D341Med (cell line): Measurements from ENCODE around the gene ERG.

Source experiments
- DNase-seq: peaks from one replicate; pipeline ENCODE4 v3.0.0; 2012; ENCODE audit warnings: low spot score

Gene ERG

DNA sequence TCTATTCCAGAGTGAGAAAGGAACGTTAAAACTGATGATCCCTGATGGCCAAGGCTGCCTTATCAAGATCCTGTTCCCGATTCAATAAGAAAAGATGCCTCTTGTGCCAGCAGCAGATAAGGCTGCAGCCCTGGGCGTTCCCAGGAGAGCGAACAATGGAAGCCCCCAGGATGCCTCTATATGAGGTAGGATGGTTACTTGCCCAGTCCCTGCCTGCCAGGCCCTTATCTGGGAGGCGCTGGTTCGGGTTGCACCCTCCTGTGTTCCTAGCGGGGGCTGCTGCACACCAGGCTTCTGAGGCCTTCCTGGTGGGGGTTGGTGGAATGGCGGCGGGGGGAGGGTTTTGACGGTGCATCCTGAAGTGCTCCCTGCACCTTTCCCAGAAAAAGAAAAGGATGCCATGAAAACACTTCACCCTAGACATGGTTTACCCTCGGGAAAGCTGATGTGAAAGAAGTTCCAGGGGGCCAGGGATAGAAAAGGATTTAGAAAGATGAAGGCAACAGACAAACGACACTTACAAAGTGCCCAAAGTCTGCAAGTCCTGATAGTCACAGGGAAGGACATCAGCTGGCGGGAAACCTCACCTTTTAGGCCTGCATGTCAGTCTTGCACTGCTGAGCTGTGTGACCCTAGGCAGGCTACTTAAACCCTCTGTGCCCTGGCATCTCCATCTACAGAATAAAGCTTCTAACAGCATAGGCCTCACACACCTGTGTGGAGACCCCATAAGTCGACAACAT is 141.2 kb downstream of the ERG start:
- no peak for DNase-seq

DNA sequence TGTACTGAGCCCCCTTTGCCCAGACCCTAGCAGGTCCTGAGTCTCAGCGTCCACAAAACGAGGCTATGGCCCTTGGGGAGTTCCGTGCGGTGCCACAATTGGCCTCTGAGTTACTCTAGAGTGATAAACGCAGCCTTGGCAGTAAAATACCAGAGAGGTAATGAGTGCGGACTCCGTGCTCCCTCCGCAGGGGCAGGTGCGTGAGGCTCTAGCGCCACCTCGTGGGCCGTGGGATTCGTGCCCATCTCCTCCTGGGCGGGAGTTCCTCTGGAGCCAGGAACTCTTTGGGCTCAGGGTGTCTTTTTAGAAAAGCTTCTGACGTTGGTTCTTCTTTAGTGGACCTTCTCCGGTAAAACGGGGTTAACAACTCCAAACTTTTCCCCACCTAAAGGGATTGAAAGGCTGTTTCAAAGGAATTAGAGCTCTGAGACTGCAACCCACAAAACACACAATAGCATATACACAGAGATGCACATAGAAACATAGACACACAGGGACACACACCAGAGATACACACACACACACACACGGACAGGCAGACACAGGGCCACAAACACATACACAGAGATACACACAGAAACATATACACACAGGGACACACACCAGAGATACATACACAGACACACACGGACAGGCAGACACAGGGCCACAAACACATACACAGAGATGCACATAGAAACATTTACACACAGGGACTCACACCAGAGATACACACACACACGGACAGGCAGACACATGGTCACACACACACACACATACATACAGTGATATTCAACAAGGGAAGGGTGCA is 142.1 kb downstream of the ERG start:
- DNase-seq: peak; percentile 88

DNA sequence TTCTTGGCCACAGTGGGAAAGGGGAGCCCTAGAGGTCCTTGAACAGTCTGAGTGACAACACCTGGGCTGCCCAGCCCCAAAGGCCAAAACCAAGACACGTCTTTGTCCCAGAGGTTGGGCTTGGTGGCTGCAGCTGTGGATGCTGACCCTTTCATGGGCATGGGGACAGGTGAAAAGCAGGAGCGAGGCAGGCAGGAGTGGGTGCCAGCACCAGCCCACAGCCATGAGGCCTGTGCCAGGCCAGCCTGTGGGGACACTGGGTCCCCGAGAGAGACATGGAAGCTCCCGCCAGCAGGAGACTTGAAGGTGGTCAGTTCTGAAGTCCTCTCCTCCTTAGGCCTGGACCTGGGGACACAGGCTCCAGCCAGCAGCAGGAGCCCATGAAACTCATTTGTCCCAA is 142.9 kb downstream of the ERG start:
- DNase-seq: no peak

DNA sequence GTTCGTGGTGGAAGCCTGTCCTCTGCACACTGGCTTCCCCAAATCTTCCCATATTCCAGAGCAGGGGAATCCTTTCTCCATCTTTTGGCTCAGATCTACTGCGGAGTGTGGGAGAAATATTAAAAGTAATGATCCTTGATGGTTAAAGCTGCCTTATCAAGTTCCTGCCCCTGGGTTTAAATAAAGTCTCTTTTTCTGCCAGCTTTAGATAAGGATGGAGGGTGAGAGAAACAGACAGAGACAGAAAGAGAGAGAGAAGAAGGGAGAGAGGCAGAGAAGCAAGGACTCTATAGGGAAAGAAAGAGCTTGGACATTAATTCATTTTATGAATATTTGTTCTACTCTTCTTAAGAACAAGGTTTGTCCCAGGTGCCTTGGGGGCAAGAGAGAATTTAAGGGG is 143.5 kb downstream of the ERG start:
- DNase-seq: no peak

DNA sequence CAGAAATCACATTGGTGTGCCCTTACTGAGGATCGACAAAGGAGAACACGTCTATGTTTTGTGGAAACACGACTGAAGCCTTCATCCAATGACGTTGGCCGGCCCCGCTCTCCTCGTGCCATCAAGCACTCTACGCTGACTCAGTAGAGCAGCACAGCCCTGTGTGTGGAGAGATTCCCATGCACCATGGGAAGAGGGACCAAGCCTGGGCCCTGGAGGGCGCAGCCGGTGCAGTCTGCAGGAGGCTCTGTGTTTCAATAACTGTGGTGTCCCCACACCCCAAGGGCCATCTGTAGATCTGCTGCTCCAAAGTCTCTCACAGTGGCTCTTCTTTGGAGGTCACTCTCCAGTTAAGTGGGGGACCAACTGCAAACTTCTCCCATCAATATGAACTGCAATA is 144.0 kb downstream of the ERG start:
- DNase-seq: no peak

DNA sequence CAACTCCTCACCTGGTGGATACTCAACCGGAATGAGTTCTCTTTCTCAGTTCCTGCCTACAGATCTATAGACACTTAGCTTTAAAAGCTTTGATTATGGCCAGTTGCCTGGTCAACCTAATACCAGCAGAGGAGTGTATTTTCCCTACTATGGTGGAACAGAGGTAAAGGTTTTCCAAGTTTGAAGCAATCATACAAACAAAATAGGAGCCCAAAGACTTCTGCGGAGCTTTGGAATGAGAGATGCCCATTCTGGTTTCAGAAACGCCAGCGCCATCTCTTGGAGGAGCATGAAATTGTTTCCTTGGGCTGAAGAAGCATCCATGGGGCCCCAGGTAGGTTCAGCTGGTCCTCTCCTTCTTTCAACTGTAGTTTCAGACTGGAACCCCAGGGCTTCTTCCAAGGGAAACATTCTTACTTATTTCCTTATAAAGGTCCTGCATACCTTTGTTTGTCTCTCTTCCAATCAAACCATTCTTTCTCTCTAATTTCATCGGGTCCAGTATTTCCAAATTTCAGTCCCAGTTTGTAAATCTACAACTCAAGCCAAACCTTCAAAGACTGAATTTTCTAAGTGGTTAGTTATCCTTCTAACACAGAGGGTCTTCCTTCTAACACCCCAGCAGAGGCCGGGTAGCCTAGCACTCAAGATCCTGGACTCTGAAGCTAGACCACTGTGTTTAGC is 145.6 kb downstream of the ERG start:
- peak; percentile 46 for DNase-seq

DNA sequence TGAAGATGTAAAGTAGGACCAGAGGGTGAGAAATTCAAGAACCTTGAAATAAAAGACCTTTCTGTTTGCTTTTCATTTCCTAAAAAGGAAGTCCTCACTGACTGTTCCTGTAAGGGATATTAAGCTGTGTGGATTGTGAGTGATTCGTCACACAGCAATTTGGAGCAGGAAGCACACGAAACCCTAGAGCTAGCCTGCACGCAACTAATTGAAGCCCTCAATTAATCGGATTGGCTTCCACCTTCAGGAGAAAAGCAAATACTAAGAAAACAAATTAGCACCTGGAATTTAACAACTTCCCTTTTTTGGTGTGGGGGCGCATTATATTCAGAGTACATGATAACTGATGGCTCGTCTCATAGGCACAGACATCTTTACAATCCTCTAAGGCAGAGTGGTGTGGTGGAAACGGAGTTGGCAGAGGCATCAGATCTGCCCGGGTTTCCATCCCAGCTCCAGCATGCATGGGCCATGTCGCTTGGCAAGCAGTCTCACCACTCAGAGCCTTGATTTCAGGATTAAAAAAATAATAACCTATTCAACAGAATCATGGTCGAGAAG is 146.2 kb downstream of the ERG start:
- DNase-seq: no peak

DNA sequence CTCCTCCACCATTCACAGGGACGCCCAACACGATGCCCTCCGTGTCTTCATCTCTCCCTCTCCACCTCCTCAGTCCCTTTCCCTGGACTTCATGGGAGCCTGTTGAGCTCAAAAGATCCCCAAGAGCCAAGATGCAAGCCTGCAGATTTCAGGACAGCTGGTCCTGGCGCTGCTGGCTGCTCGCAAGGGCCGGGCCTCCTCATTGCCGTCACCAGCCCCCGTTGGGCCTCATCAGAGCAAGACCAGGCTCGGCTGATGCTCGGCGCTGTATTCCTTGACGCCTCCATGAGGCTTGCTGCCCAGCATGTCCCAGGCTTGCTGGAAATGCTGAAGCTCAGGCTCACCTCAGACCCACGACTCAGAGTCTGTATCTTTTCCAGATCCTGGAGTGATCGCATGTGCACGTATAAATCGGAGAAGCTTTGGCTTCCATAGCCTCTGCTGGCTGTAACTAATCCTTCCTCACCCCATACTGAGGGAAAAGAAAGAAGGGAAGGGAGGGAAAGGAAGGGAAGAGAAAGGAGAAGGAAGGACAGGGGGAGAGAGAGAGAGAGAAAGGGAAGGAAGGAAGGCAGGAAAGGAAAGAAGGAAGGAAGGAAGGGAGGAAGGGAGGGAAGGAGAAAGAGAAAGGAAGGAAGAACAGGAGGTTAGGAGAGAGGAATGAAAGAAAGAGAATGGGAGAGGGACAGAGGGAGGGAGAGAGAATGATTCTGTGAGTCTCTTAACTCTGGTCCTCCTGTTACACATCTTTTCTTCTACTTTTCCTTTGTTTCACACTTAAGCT is 146.9 kb downstream of the ERG start:
- no peak for DNase-seq

DNA sequence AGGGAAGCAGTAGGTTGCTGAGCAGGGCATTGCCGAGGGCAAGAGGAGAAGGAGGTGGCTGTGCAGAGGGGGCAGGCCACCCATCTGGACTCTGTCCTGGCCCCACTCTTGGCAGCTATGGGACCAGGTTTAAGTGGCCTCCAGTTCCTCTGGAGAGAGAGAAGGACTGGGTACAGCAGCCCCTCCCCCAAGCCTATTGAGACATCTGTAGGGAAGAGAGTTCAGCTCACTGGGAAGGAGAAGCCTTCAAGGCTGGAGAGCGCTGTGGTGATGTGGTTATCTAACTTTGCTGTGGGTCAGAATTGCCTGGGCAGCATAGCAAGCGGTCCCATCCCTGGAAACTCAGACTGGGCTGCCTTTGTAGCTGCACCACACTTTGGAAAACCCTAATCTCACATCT is 147.6 kb downstream of the ERG start:
- DNase-seq: no peak

DNA sequence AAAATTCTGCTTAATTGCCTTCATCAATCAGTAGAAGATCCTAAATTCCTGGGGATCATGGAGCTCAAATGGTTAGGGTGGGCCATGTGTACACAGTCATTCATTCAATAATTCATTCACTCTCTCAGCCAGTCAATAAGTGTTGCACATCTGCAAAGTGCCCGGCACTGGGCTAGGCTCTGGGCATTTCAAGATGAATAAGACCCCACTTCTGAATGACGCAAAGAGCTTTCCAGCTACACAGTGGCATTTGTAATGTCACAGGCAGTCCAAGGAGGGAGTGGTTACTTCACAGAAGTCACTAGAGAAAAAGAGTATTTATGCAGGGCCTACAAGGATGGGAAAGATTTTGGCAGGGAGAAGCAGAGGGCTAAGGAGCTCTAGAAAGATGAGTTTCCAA is 148.3 kb downstream of the ERG start:
- DNase-seq: no peak

DNA sequence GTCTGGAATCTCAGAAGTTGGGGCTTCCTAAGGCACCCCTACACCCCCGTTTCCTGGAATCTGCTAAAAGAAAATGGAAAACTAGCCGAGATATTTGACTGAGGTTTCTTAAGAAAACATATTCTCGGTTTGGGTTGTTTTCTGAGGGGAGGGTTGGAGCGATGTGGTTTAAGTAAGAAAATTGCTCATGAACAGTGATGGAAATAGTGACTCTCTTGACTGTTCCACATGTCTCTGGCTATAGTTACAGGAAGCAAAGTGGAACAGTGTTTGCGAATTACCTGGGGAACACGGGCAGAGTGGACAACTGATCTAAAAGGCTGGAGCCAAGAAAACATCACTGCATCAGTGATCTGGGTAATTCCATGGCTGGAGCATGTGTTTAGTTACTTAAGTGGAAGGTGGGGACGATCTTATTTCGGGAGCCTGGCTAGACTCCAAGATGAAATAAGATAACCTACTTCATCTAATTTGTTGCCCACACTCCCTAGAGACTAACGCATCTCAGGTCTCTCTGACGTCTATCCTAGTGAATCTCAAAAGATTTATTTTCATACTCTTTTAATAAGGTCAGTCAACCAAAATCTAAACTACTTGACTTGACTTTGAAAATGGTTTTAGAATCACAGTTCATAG is 149.0 kb downstream of the ERG start:
- no peak for DNase-seq

DNA sequence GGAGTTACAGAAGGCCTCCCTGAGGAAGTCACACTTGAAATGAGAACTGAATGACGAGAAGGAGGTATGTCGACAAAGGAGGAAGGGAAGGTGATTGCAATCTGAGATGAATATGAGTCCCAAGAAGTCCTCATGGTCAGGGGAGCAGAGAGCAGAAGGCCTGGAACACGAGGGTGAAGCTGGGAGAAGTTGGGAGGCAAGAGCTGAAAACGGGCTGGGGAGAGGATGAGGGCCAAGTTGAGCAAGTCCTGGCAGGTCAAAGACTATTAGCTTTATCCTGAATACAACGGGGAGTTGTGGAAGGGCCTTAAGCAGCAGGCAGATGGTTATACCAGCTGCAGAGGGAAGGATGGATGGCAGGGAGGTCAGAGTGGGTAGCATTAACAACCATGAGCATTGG is 152.0 kb downstream of the ERG start:
- no peak for DNase-seq

DNA sequence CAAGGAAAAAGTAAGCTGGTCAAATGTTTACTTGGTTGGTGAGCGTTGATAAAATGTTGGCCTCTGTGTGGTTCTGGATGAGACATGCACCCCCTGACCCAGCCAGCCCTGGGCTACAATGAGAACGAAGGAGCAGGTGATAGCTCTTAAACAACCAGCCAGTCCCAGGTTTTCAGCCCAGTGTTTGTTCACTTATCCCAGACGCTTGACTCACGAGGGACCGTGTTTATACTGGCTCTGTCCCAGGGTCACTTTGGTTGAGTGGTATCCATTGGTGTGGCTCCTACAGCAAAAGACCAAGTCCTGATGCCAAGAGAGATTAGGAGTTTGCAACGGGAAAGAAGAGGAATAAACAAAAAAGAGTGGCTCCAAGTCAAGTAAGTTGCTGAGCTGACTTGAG is 154.6 kb downstream of the ERG start:
- DNase-seq: no peak

DNA sequence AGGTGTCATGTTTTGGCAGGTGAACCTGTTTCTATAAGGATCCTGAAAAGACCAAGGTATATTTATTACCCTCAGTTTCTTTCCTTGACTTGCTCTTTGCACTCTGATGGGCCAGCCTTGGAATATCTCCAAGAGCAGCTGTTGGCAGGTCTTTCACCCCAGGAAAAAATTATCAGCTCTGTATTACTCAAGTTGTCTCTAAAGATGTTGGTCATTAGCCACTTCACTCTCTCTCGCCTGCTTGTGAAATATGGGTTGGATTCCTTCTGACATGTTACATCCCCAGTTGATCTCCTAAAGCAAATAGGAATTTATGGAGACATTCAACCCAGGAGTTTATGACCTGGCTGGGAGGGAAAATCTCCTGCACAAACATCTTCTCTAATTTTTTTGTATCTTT is 155.5 kb downstream of the ERG start:
- no peak for DNase-seq

DNA sequence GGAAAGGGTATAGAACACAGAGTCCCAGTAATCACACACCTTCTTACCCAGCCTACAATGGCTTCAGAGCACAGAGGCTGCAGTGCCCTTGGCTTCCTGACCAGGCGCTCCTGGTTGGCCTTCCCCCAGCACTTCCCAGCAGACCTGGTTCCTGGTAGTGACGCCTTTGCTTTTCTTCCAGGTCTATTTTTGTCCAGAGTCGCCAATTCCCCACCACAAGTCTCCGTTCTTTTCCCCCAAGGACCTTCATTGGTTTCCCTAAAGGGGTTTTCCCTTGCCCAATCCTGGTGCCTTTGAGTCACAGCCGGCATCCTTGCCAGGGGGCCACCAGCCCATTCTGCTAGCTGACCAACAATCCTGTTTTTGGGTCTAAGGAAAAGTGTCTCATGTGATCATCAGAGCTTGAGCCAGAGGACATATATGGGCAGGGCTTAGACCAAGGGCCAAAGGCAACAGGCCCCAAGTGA is 156.7 kb downstream of the ERG start:
- DNase-seq: no peak

DNA sequence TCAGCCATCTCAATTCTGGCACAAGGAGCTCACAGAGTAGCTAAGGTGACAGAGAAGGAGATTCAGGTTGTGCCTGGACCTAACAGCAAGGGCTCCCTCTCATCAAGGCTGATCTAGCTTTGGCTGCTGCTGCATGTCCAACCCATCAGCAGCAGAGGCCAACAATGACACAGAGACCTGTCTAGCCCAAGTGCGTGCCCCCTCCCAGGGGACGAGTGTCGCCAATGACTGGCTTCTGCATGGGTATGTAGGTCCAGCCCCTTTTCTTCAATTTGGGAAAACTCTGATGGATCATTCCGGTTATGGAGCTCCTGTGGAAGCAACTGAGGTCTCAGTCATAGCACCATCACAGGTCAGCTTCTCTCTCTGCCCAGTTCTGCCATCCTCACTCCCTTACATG is 158.1 kb downstream of the ERG start:
- no peak for DNase-seq

DNA sequence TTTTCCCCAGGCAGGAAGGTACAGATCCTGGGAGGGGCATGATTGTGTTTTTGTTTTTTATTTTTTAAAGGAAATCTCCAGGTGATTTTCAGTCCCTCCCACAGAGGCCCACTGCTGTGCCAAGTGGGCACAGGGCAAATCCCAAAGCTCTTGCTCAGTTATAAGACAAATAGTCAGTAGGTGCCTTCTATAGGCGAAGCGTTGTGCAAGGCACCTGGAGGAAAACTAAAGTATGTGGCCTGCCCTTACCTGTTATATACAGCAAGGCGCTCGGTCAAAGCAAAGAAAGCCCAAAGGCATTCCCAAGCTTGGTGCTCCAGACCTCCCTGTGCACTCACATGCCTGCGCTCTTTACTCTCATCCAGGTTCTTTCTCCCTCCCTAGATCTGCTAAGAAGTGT is 160.5 kb downstream of the ERG start:
- DNase-seq: no peak

DNA sequence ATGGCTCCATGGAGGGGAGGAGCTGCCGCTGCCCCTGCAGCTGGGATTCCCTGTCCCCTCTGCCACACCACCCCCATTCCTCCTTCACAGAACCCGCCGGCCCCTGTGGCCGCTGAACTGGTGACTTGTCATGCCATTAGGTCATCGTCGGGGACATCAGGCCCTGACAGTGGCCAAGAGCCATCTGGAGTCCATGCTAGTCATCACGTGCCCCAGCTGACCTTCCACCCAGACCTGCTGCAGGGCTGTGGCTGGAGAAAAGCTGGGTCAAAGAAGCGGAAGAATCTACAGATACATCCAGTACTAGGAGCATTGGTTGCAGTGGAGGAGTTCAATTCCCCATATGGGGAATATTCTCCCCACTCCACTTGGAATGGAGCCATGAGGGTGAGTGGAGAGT is 163.4 kb downstream of the ERG start:
- DNase-seq: no peak

DNA sequence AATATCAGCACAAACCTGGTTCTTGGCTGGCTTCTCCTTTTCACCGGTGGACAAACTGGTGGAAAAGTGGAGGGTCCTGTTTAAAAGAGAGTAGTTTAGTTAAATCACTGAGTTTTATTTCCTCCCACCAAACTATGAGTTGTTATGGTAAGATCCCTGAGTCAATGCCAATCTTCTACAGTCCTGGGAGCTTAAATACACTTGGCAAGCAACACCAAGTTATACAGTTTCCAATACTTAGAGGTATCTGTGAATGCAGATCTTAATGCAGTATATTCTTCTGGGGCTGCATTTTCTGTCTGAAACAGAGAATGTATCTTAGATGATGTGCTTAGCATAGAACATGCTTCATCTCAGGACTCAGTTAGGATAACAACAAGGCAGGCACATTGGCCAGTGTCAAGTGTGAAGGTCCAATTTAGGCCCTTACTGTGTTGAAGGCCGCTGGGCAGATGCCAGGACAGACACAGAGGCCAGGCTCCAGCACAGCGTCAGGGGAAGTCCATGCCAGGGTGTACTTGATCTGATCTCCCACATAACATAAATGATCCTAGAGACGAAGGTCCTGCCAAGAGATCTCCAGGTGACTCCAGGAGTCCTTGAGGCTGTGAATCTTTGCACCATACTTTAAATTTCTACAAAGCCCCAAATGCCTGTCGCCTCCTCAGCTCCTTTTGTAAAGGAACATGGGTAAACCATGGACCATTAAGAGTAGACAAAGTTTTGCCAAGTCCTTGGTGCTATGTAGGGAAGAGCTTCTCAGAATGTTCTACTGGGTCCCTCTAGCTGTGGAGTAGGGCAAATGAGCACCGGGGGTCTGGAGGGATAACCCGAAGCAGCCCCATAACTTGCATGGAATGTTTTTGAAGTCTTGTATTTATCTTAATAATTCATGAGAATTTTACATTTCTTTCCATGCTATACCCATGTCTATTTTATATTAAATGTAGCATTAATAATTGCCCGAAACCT is 164.7 kb downstream of the ERG start:
- DNase-seq: no peak

DNA sequence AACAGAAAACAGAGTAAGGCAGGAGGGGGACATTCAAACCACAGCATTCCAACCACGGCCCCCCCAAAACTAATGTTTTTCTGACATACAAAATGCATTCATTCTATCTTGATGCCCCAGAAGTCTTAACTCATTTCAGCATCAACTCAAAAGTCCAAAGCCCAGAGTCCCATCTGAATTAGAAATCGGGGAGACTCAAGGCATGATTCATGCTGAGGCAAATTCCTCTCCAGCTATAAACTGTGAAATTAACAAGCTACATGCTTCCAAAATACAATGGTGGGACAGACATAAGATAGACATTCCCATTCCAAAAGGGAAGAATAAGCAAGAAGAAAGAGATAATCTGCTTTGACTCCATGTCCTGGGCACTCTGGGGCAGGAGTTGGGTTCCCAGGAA is 167.6 kb downstream of the ERG start:
- no peak for DNase-seq
